ENCODE data around the gene SMYD1.

SMYD1 gene

GRCh38 chr2:88110830-88111229 lies 43.2 kb downstream of the SMYD1 start:
- no peak for TF ChIP-seq ZFX (IDR thresholded peaks at IDR 0.05)
- TF ChIP-seq CTCF (conservative IDR thresholded peaks at IDR 0.05), result no peak
- H3K27ac ChIP-seq, result no peak overlapping the region

GRCh38 chr2:88113069-88113468 lies 45.4 kb downstream of the SMYD1 start:
- H3K27ac ChIP-seq, result no peak overlapping the region
- TF ChIP-seq ZFX (IDR thresholded peaks at IDR 0.05) (no peak), CTCF (conservative IDR thresholded peaks at IDR 0.05) (no peak)

- no peak overlapping the region for H3K27ac ChIP-seq
- TF ChIP-seq ZFX (IDR thresholded peaks at IDR 0.05), result no peak
Observed at GRCh38 chr2:88114889-88115288, 47.3 kb downstream of the SMYD1 start.

GRCh38 chr2:88115825-88116518 lies 48.3 kb downstream of the SMYD1 start:
- H3K27ac ChIP-seq, result no peak overlapping the region
- TF ChIP-seq CTCF (conservative IDR thresholded peaks at IDR 0.05) (no peak), ZFX (IDR thresholded peaks at IDR 0.05) (no peak)

GRCh38 chr2:88116669-88117432 lies 49.2 kb downstream of the SMYD1 start:
- H3K27ac ChIP-seq, result no peak overlapping the region
- TF ChIP-seq CTCF (conservative IDR thresholded peaks at IDR 0.05) (no peak), ZFX (IDR thresholded peaks at IDR 0.05) (no peak)

- no peak for TF ChIP-seq CTCF (conservative IDR thresholded peaks at IDR 0.05)
- no peak for TF ChIP-seq ZFX (IDR thresholded peaks at IDR 0.05)
Observed at GRCh38 chr2:88117973-88118372, 50.3 kb downstream of the SMYD1 start.

GRCh38 chr2:88121678-88122077 lies 54.1 kb downstream of the SMYD1 start:
- H3K27ac ChIP-seq, result no peak overlapping the region
- TF ChIP-seq ZFX (IDR thresholded peaks at IDR 0.05) (no peak), CTCF (conservative IDR thresholded peaks at IDR 0.05) (no peak)

More at GRCh38 chr2:88117973-88118372, 50.3 kb downstream of the SMYD1 start:
- H3K27ac ChIP-seq, result no peak overlapping the region
